HG02588 (cell line): ENCODE measurements around the gene HTR4.

Experiments
- ATAC-seq: cut with Tn5 transposase; IDR thresholded peaks from one replicate; pipeline ENCODE4 v1.9.1; 2021; ENCODE audit warnings: mild to moderate bottlenecking, moderate library complexity; ENCODE audit not compliant: unreplicated experiment

The HTR4 gene

DNA sequence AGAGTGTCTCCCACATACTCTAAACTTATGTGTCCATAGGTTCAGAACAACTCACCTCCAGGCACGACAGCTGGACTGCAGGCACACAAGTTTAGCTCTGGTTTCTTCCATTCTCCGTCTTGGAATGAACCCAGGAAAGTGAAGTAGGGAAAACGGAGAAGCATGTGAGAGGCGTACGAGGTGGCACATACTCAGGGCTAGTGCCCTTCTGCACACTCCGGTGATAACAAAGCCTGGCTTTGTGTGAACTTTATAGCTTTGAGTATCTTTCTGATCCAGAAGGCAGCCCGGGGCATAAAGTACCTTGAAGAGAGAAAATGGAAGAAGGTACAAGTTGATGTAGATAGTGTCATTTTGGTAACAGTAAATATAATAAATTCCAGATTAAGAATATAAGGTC, 11.1 kb upstream of the HTR4 start:
- ATAC-seq, result no peak

DNA sequence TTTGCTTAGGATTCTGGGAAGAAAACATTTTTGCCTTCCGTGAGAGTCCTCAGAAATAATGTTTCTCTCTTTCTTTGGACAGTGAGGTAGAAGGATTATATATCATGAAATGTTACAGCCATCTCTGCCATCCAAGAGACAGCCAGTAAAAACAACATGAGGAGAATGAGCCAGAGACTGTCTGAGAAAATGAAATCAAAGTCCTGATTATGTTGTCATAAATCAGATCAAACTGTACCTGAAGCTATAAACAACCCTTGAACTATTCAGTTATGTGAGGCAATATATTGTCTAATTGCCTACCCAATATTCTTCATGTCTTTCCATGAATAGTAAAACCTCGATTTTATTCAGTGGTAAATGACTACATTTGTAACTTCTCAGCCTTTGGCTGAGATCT, 9.2 kb upstream of the HTR4 start:
- ATAC-seq, result no peak

DNA sequence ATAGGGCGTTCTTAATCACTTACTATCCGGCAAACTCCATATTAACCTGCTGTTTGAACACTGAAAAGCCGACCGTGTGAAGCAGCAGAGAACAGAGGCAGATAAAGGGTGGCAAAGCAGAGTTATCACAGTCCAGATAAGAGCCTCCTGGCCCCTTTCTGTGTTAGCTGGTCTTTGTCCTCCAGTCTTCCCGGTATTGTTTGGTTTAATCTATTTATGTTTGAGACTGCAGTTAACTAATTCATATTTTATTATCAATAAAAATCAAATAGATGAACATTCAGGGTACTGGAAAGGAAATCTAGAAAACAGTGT, 6.0 kb upstream of the HTR4 start:
- no peak for ATAC-seq

DNA sequence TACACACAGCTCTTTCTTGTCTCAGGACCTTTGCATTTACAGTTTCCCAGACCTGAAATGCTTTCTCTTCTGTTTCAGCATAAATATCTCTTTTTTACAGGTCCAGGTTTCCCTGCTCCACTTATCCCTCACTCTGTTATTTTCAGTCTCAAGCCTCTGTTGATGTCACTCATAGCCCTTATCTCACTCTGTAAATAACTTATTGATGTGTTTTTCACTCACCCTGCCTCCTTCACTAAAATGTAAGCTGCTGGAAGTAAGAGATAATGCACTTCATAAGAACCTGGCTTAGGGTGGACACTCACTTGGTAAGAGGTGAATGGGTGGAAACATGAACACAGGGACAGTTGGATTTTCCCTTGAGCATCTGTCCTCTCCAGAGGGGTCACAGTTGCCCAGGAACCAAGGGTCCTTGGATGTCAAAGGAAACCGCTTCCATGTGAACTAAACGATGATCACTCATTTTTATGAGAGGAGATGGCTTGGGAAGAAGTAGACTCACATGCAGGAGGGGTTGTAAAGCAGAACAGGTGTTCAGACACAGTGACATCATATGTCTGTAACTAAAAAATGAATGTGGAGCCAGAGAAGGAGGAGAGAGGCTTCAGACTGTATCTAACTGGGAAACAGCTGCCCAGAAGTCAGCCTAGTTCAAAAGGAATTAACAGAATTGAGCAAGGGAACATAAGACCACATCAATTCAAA, 5.5 kb upstream of the HTR4 start:
- no peak for ATAC-seq

DNA sequence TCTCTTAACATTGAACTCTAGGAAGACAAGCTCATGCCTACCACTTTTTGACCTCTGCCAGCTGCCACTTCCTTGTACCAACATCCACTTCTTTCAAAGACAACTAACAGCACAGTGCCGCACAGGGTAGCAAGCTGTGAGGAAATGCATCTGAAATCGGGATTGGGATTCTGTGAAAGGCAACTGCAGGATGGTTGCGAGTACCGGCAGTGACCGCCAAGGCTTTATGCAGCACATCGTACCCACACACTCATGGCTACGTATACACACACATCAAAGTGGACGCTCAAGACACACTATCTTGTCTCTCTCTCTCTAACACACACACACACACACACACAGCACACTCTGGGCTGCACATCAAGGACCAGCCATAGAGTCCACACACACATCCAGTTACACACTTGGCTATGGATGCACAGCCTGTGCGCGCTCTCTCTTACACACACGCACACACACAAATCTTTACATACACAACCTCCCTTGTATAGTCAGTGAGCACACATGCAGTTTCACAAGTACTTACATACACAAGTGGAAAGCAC, 964 bp downstream of the HTR4 start:
- no peak for ATAC-seq

DNA sequence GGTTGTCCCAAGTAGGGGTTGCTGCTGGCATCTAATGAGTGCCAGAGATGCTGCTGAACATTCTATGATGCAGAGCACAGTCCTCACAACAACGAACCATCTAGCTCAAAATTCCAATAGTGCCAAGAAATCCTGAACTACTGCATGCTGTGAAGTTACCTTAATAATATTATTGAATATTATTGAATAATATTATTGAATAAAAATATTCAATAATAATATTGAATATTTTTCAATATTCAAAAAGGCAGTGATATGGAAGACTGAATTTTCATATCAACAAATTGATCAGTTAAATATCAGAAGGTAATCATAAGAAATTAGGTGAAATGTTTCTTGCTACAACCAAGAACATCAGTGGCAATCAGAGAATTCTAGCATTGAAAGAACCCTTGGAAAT, 2.8 kb downstream of the HTR4 start:
- no peak for ATAC-seq

DNA sequence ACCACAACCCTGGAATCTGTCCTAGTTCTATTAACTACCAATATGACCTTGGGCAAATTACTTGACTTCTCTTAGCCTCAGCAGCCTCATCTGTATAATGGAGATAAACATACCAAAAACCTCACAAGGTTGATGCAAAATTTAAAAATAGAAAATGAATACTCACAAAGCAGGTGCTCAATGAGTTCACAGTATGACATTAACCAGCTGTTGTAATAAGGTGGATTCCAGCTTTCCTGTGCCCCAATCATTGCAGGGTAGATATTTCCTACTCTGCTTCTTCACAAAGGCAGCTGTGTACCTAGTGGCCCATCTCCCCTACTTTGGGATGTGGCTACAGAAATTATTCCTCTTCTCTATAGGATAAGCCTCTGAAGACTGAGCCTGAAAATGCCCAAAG, 8.8 kb downstream of the HTR4 start:
- no peak for ATAC-seq

DNA sequence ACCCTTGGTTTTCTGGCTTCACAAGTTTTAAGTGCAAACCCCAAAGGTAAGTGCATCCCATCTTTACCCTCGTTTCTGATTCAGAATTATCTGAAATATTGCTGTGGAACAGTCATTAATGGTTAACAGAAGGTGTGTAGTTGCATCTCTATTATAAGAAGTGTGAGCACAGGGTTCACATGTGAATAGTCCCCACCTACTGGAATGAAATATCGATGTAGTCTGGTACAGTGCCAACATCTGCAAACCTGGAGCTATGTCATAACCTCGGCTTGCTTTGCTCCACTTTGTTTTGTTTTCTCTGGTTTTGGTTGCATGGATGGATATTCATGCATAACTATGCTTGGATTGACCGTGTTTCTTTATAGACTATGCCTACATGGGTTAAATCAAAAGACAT, 12.6 kb downstream of the HTR4 start:
- ATAC-seq, result no peak

DNA sequence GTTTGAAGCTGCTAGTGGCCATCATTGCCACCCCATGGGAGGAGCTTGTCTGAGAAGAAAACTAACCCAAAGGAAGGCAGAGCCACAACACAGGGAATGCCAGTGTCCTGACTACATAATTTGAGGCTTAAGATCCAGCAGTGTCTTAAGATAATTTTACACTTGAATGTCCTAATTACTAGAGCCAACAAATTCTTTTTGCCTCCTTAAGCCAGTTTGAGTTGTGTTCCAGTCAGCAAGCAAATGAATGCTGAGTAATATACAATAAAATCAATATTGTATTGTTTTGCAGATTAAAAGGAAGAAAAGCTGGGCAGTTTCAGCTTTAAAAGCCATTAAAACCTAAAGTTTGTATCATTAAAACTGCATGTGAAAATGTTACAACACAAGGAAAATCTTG, 13.9 kb downstream of the HTR4 start:
- no peak for ATAC-seq

DNA sequence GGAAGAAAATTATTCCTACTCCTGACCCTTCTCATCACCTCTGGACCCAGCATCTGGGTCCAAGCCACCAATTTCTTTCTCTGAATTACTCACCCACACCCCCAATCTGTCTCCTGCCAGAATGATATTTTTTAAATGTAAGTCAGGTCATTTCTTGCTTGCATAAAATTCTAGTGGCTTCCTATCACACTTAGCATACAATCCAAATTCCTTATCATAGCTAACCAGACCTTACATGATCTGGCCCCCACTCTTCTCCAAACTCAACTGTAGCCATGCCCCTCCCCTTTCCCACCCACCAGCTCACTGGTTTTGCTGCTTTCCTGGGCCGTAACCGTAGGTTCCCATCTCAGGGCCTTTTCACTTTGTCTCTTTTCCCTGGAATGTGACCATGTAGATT, 15.2 kb downstream of the HTR4 start:
- ATAC-seq, result no peak

DNA sequence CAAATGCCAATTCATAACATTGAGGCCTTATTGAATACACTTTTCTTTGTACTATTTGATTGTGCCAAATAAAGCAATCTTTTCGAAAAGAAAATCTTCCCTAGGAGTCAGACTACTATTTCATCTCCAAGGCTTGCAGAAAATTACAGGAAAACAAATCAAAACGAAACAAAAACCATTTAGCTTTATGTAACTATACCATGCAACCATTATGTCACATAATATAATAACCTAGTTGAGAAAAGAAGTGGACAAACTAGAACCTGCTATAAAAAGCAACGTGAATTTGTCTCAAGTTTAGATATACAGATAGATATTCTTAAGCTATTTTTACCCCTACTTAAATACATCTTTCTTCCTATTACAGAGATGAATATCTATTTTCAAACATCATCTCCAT, 18.0 kb downstream of the HTR4 start:
- no peak for ATAC-seq

DNA sequence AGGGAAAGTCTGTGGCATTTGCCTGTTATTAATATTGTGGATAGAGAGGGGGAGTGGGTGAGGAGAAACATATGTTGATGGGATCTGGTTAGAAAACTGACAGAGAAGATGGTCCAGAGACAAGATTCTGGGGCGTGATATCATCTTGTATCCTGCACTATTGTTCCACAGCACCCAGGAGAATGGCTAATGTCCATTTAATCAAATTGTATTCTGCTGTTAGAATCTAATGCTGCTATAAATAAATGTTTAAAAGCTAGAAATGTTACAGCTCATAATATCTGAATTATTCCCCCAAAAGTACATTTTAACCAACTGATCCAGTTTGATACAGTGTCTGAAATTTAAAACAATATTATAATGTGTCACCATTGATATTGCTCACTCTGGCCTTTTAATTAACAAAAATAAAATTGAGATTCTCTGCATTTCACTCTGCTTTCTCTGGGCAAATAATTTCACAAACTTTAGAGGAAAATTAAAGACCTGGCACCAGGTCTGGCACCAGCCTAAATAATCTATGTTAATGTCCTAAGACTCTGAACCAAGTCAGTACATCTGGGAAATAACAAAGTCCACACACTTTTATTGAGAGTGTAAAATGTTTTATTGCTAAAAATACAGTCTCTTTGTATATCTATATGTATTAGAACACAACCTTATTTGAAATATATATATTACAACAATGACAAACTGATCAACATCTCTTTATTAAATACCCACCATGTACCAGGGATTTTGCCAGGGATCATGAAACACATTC, 18.8 kb downstream of the HTR4 start:
- no peak for ATAC-seq

DNA sequence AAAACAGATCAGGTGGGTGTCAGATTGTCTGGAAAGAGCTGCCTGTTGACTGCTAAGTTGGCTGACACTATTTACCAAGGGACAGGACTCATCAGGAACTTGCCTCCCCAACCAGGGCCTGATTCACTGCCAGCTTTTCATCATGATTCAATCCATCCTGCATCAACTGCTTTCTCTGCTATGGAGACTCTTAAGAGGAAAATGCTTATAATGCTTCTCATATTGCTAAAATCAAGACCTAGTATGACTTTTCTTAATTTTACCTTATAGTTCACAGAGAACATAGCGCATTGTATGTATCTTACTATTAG, 21.3 kb downstream of the HTR4 start:
- no peak for ATAC-seq

DNA sequence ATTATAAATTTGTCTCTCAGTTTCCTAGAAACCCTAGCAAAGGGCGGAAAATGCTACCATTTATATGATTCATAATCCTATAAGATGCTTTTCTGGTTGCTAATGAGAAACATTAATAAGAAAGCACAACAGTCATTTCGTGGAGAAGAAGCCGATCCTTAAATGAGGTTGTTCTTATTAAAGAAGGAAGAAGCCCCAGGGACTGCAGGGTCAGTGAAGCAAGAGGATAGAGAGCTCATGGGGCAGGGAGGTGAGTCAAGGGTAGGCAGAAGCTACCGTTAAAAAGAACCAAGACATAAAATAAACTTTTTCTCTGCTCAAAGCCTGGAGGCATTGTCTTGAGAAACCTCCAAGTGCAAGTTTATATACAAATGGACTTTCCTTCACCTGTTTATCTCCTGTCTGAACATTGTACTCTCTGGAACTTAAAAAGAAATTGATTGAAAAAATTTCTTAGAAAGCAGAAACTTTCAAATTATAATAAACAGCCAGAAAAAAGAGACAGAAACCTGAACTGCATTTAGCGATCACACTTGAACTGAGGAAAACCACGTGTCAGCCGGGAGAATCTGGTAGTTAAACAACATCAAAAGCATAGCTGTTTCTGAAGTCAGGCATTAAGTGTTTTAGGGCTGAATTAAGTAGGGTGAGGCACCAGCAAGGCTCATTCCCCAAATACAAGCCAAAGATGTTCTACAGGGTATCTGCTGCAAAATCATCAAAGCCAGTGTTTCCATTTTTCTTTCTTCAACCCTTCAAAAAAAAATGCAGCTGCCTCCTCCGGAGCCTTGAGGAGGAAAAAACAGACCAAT, 21.9 kb downstream of the HTR4 start:
- no peak for ATAC-seq

DNA sequence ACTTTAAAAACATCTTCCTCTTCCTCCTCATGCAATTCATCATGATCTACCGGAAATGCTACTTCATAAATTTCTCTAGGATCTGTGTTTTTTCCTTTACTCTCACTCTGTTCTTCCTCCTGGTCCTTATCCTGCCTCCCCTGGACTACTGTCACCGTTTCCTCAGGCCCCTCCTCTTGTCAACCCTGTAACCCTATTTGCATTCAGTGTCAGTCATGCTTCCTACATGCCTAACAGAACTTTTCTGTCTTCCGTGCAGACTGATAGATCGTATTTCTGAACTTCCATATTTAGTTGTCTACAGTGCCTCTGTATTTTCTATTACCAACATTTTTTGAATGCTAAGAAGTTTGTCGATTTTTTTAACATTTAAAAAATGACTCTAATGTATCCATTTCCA, 27.3 kb downstream of the HTR4 start:
- no peak for ATAC-seq

DNA sequence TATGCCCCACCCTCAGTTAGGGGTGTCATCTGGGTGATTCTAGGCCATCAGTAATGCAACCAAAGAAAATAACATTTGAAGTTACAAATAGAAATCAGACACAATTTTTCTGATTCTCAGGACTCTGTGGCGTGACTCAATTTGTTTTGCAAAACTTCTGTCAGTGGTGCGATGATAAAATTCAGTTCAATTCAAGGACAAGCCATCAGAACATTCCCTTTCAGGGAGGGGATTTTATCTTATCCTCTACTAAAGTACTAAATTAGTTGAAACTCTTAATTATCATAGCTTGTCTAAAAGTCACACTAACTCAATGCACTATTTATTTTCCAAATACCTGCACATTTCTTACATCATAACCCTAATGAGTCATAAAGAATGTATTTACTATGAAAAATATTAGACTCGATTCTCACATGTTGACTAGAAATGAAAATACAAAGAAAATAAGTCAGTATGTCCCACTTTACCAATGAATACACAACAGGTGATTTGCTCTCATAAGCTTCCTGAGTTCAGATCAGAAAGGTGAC, 28.2 kb downstream of the HTR4 start:
- ATAC-seq, result no peak

DNA sequence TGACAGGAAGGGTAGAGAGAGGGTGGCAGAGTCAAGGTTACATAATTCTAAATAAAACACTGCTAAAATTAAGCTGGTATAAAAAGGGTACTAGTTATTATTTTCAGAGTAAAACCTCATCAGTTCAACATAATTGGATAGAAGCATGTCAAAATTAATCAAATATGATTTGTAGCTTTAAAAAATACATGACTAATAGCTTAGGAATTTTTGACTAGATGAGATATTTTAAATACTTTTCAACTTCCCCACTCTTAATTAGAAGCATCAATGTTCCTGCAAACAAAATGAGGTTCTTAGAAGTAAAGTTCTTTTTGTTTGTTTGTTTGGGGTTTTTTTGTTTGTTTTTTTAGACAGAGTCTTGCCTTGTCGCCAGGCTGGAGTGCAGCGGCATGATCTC, 29.1 kb downstream of the HTR4 start:
- ATAC-seq, result no peak

DNA sequence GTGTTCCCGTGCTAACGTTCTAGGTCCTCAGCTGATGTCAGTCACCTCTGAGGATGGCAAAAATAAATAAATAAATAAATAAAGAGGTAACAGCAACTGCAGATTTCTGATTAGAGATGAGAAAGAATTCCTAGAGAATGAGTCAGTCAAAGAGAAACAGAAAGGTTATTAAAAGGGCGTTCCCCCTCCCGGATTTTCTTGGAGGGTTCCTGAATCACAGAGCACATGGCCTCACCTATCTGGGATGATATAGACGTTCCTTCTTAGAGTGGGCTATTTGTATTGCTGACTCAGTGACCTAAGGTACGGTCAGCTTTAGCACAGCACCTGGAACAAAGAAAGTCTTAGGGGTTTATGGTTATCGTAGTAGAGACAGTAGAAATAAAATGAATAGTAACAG, 30.6 kb downstream of the HTR4 start:
- ATAC-seq, result no peak

DNA sequence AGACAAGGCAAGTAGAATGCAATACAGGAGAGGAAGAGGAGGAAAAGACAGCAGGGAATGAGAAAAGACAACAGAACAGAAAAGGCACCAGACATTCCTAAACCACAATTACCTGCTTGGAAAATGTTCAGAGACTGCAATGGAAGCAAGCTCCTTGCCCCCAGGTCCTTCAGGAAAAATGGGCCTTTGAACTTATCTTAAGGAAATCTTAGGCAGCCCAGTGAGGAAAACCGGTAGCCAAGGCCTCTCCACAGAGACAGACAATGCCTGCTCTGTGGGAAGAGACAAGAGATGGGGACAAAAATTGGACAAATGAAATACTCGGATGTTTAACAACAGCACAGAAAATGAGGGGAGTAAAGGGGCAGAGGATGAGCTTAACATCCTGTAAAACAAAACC, 31.2 kb downstream of the HTR4 start:
- no peak for ATAC-seq

DNA sequence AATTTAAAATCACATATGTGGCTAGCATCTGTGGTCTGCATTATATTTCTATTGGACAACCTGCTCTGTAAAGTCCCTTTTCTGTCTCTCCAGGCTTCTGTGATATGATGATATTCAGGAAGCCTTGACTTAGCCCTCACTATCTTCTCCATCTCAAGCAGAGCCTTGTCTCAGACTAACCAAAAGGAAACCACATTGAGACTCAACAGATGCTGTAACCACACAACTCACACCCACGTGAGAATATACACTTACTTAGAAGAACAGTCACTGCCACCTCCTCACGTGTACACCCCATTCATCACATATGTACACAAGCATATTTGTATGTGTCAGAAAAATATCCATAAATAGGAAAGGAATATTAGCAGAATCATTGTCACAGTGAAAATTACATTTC, 33.6 kb downstream of the HTR4 start:
- ATAC-seq, result no peak

DNA sequence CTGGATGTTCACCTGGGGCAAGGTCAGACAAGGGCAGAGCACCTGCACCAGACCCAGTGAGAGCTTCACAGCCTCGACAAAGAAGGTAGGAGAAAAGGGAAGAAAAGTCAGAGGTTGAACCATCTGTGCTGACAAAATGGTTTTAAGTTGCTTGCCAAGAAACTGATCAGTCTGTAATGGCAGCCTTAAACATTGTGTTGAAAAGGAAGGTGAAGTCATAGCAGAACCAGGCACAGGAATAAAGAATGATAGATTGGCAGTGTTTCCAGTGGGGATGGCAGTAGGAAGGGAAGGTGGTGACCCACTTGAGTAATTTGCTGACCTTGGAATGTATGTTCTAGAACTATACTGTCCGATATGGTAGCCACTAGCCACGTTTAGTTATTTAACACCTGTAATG, 34.2 kb downstream of the HTR4 start:
- no peak for ATAC-seq

DNA sequence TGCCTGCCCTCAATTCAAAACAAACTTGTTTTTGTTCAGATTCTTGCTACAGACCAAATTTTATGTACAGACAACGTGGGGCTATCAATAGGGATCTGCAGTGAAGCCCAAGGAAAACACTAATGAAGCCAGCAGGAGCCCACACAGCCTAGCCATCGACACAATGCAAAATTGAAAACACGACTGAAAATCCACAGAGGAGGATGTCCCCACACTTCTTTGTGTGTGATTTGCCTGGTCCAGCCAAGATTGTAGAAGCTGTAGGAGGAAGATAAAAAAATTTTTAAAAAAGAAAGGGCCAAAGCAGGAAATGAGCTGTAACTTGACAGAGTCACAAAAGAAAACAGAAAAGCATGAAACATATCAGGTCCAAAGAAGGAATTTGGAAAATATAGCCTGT, 34.8 kb downstream of the HTR4 start:
- no peak for ATAC-seq
